Keratinocyte (primary cell): Measurements from ENCODE around the gene CNPPD1. TPM values are rescaled to one million over a fixed set of nuclear protein-coding genes. Genes with fewer than 3 reads are reported as not detected.

Source experiments
- DNase-seq: peaks from one replicate; pipeline ENCODE4 v3.0.0-alpha.2; 2011; ENCODE audit warnings: low read depth, missing footprints, low spot score
- FAIRE-seq: peaks from 2 replicates; lab custom pipeline; 2011; peaks lifted over from hg19 to GRCh38; lab: Jason Lieb, UNC
- H2AFZ ChIP-seq: 2 replicates; pipeline ENCODE4 v1.6.0; 2012; ENCODE audit warnings: low read length, control low read depth, inconsistent platforms; ENCODE audit not compliant: control insufficient read depth
- H3K27ac ChIP-seq: 2 replicates; pipeline ENCODE4 v1.5.1; 2011; ENCODE audit warnings: low read length; ENCODE audit not compliant: control insufficient read depth, insufficient read depth
- H3K27me3 ChIP-seq: 3 replicates; pipeline ENCODE4 v1.6.0; 2011; ENCODE audit warnings: low read length; ENCODE audit not compliant: control insufficient read depth, insufficient read depth; ENCODE audit errors: extremely low read depth
- H3K36me3 ChIP-seq, 2 experiments: 2 replicates in 1 of 2; 3 replicates in 1 of 2; pipeline ENCODE4 v1.5.1; 2011; ENCODE audit warnings: low read length in 2 of 2, mild to moderate bottlenecking in 1 of 2; ENCODE audit not compliant: control insufficient read depth in 2 of 2, insufficient read depth in 2 of 2; ENCODE audit errors: extremely low read depth in 1 of 2
- H3K4me1 ChIP-seq: 3 replicates; pipeline ENCODE4 v1.5.1; 2011; ENCODE audit warnings: low read length; ENCODE audit not compliant: control insufficient read depth, insufficient read depth; ENCODE audit errors: extremely low read depth
- H3K4me2 ChIP-seq: 3 replicates; pipeline ENCODE4 v1.6.0; 2011; ENCODE audit warnings: low read depth, low read length; ENCODE audit not compliant: control insufficient read depth, insufficient read depth; ENCODE audit errors: extremely low read depth
- H3K4me3 ChIP-seq, 3 experiments: fragments of 200-600 bp in 1 of 3; sonication (generic) in 1 of 3; 2 replicates in 2 of 3; 3 replicates in 1 of 3; pipeline ENCODE4 v1.5.1; 2011 to 2016; ENCODE audit warnings: low read length in 3 of 3, mild to moderate bottlenecking in 3 of 3, control low read depth in 2 of 3, inconsistent platforms in 1 of 3, low read depth in 1 of 3, mixed read lengths in 1 of 3, mixed run types in 1 of 3, moderate library complexity in 1 of 3; ENCODE audit not compliant: control insufficient read depth in 2 of 3, insufficient read depth in 2 of 3; ENCODE audit errors: extremely low read depth in 1 of 3
- H3K79me2 ChIP-seq: 2 replicates; pipeline ENCODE4 v1.6.0; 2012; ENCODE audit warnings: low read length; ENCODE audit not compliant: control insufficient read depth, insufficient read depth
- H3K9ac ChIP-seq: 3 replicates; pipeline ENCODE4 v1.6.0; 2011; ENCODE audit warnings: low read length; ENCODE audit not compliant: control insufficient read depth, insufficient read depth; ENCODE audit errors: extremely low read depth
- H3K9me1 ChIP-seq: 3 replicates; pipeline ENCODE4 v1.6.0; 2011; ENCODE audit warnings: low read length; ENCODE audit not compliant: control insufficient read depth, insufficient read depth; ENCODE audit errors: extremely low read depth
- H3K9me3 ChIP-seq: 2 replicates; pipeline ENCODE4 v1.5.1; 2012; ENCODE audit warnings: low read depth, low read length; ENCODE audit not compliant: control insufficient read depth
- H4K20me1 ChIP-seq: 3 replicates; pipeline ENCODE4 v1.6.0; 2011; ENCODE audit warnings: low read length; ENCODE audit not compliant: control insufficient read depth, insufficient read depth; ENCODE audit errors: extremely low read depth
- CTCF ChIP-seq, 3 experiments: IDR thresholded peaks in 1 of 3; conservative IDR thresholded peaks in 1 of 3; optimal IDR thresholded peaks in 1 of 3; 2 replicates in 2 of 3; 3 replicates in 1 of 3; pipeline versions ENCODE3 to v1.5.1; 2011; ENCODE audit warnings: low read length in 3 of 3, mild to moderate bottlenecking in 3 of 3, moderate library complexity in 2 of 3, control low read depth in 1 of 3, inconsistent platforms in 1 of 3; ENCODE audit not compliant: insufficient read depth in 2 of 3; ENCODE audit errors: extremely low read depth in 1 of 3
- EZH2 ChIP-seq: IDR thresholded peaks from one replicate; pipeline ENCODE4 v1.6.1; 2012; ENCODE audit warnings: inconsistent platforms, mild to moderate bottlenecking, low read length, moderate library complexity
- dilution Hi-C: fragments of 300-500 bp; cut with MboI; formaldehyde crosslinking; loops from one replicate; pipeline ENCODE4 v1.7.0; 2020; ENCODE audit warnings: low sequenced_read_pairs; ENCODE audit not compliant: extremely low pct_ligation_motif_present
- polyA plus RNA-seq, 5 experiments: library from polyadenylated mRNA; depleted of rRNA in 3 of 5; stranded (reverse) in 3 of 5; stranded (forward) in 1 of 5; unstranded in 1 of 5; fragments of >200 nt; gene quantifications; 1 replicate in 1 of 5; 2 replicates in 3 of 5; 3 replicates in 1 of 5; pipeline versions ENCODE4 v1.2.1 to v1.2.3, GENCODE V29; 2011 to 2012; ENCODE audit warnings: missing spikeins in 2 of 5, low read depth in 1 of 5, low replicate concordance in 1 of 5

CNPPD1 gene
- polyA plus RNA-seq, 1 donor (not counting 4 experiments of a cell fraction or from before 2014, with no cell fraction given): 26.1 TPM

GRCh38 chr2:219122202-219122980 is 54.3 kb downstream of the CNPPD1 start:
- H3K27ac ChIP-seq: no peak overlapping the region
- dilution Hi-C loops: no loop called here
- no peak overlapping the region for H2AFZ ChIP-seq
- H3K9me1 ChIP-seq: peaks cover 2% of the 10 kb centered on the region
- H3K9me3 ChIP-seq: no peaks in the 10 kb centered on the region
- no peak overlapping the region for H3K9ac ChIP-seq
- DNase-seq (no peak), FAIRE-seq (no peak)
- H3K4me1 ChIP-seq: peaks cover 3% of the 10 kb centered on the region
- no peak overlapping the region for H3K4me3 ChIP-seq
- TF ChIP-seq EZH2 (no peak), CTCF (optimal IDR thresholded peaks at IDR 0.05 in 1 of 3, IDR thresholded peaks at IDR 0.05 in 1 of 3, conservative IDR thresholded peaks at IDR 0.05 in 1 of 3; ENCODE audit: extremely low read depth in 1 of 3, insufficient read depth in 2 of 3, low read length in 3 of 3) (no peak)
- no peak overlapping the region for H3K4me2 ChIP-seq
- no peaks in the 10 kb centered on the region for H3K79me2 ChIP-seq
- no peaks in the 10 kb centered on the region for H3K27me3 ChIP-seq
- peaks cover 0 to 1% of the 10 kb centered on the region in 2 experiments for H3K36me3 ChIP-seq
- H4K20me1 ChIP-seq: no peaks in the 10 kb centered on the region

Other genes with a start within 250 kb of the CNPPD1 start
- gene CDK5R2, start 217.3 kb downstream of the CNPPD1 start, polyA plus RNA-seq: 0.03 TPM in 2 of 3 replicates, not detected in the other
- gene FEV, start 191.7 kb downstream of the CNPPD1 start, polyA plus RNA-seq: not detected in 3 replicates
- gene CRYBA2, start 183.5 kb downstream of the CNPPD1 start, polyA plus RNA-seq: not detected in 3 replicates
- not detected in 3 replicates for gene CFAP65, start 135.4 kb downstream of the CNPPD1 start, polyA plus RNA-seq
- gene IHH, start 116.0 kb downstream of the CNPPD1 start, polyA plus RNA-seq: not detected in 3 replicates
- 11.0 to 16.0 TPM (median 13.1 TPM) in 3 replicates for gene NHEJ1, start 16.1 kb downstream of the CNPPD1 start, polyA plus RNA-seq
- gene SLC23A3, start 6.9 kb downstream of the CNPPD1 start, polyA plus RNA-seq: 0.48 to 2.4 TPM (median 1.4 TPM) in 3 replicates
- 45.8 to 54.9 TPM (median 51.3 TPM) in 3 replicates for gene RETREG2, start 1.4 kb upstream of the CNPPD1 start, polyA plus RNA-seq
- 23.2 to 37.7 TPM (median 25.1 TPM) in 3 replicates for gene ZFAND2B, start 29.9 kb upstream of the CNPPD1 start, polyA plus RNA-seq
- 6.1 to 11.0 TPM (median 10.5 TPM) in 3 replicates for gene ABCB6, start 42.0 kb upstream of the CNPPD1 start, polyA plus RNA-seq
- gene ATG9A, start 52.7 kb upstream of the CNPPD1 start, polyA plus RNA-seq: 54.2 to 60.6 TPM (median 58.8 TPM) in 3 replicates
- gene ANKZF1, start 52.9 kb upstream of the CNPPD1 start, polyA plus RNA-seq: 20.9 to 41.0 TPM (median 35.1 TPM) in 3 replicates
- gene GLB1L, start 68.5 kb upstream of the CNPPD1 start, polyA plus RNA-seq: 4.3 to 6.9 TPM (median 5.2 TPM) in 3 replicates
- gene STK16, start 68.6 kb upstream of the CNPPD1 start, polyA plus RNA-seq: 35.8 to 44.7 TPM (median 40.2 TPM) in 3 replicates
- 0.08 TPM in 1 of 3 replicates, not detected in the others for gene TUBA4B, start 76.3 kb upstream of the CNPPD1 start, polyA plus RNA-seq
- gene TUBA4A, start 77.0 kb upstream of the CNPPD1 start, polyA plus RNA-seq: 524 to 819 TPM (median 569 TPM) in 3 replicates
- 35.4 to 75.5 TPM (median 51.7 TPM) in 3 replicates for gene DNAJB2, start 102.4 kb upstream of the CNPPD1 start, polyA plus RNA-seq
- not detected in 3 replicates for gene PTPRN, start 132.5 kb upstream of the CNPPD1 start, polyA plus RNA-seq
- gene RESP18, start 155.8 kb upstream of the CNPPD1 start, polyA plus RNA-seq: not detected in 3 replicates
- gene DNPEP, start 211.0 kb upstream of the CNPPD1 start, polyA plus RNA-seq: 34.1 to 61.3 TPM (median 41.6 TPM) in 3 replicates
- gene DES, start 241.5 kb upstream of the CNPPD1 start, polyA plus RNA-seq: not detected in 3 replicates